SJSA1 (cell line): ENCODE data around the gene CEP128. TPM values are rescaled to one million over a fixed set of nuclear protein-coding genes. Genes with fewer than 3 reads are reported as not detected.
"Not testable (repeated sequence)": the region's sequence is repeated elsewhere in the genome, so short reads cannot be mapped to it uniquely, and the experiment has no call there.

Experiments
- DNase-seq, 2 experiments: peaks; one replicate each; pipeline ENCODE4 v3.0.0-alpha.2; 2015 to 2020; ENCODE audit warnings: low spot score in 2 of 2, low read depth in 1 of 2
- H3K27ac ChIP-seq: fragments of 250-450 bp; sonication (Bioruptor Pico); 2 replicates; pipeline ENCODE4 v1.5.1; 2020; ENCODE audit warnings: mild to moderate bottlenecking, moderate library complexity
- H3K27me3 ChIP-seq: fragments of 250-450 bp; sonication (Bioruptor Pico); replicated peaks from 2 replicates; pipeline ENCODE4 v1.5.1; 2020; ENCODE audit warnings: mild to moderate bottlenecking, moderate library complexity
- H3K36me3 ChIP-seq: fragments of 250-450 bp; sonication (Bioruptor Pico); 2 replicates; pipeline ENCODE4 v1.5.1; 2020; ENCODE audit warnings: mild to moderate bottlenecking
- H3K4me1 ChIP-seq: fragments of 250-450 bp; sonication (Bioruptor Pico); replicated peaks from 2 replicates; pipeline ENCODE4 v1.6.1; 2021; ENCODE audit warnings: mild to moderate bottlenecking
- H3K4me3 ChIP-seq: fragments of 250-450 bp; sonication (Bioruptor Pico); 2 replicates; pipeline ENCODE4 v1.5.1; 2020; ENCODE audit warnings: mild to moderate bottlenecking
- H3K9me3 ChIP-seq: fragments of 250-450 bp; sonication (Bioruptor Pico); replicated peaks from 2 replicates; pipeline ENCODE4 v1.5.1; 2020; ENCODE audit warnings: mild to moderate bottlenecking
- total RNA-seq: library from RNA; depleted of rRNA; stranded (reverse); fragments of >200 nt; shearing (Covaris generic); gene quantifications from 2 replicates; pipeline ENCODE4 v1.2.3, GENCODE V29; 2014

The CEP128 gene
- total RNA-seq, 1 experiment from 2014 or later, result 5.2 TPM

DNA sequence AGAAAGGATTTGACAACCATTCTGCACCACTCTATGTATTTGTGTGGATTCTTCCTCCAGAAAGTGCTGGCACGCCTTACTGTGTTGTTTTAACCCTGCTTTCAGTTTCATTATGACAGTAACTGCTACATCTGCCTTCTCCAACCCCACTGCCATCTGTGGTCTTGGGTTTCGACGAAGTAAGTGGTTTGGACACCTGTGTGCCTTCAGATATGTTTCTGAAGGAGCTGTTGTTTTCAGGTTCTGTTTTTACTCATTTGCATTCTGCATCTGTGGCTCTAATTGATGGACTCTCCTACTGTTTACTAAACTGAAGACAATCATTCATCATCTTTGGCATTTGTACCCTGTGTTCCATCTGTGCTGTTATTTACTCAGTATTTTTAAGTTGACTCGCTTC is 18.0 kb upstream of the CEP128 start:
- Histone ChIP-seq H3K9me3 (no peaks in the 10 kb centered on the region), H3K27me3 (no peaks in the 10 kb centered on the region; the same call in 1 of the 2 replicates), H3K27ac (no peak overlapping the region), H3K36me3 (no peaks in the 10 kb centered on the region), H3K4me1 (0 out of 2 replicates have a peak, but pooled peaks cover 1% of the 10 kb centered on the region), H3K4me3 (no peak overlapping the region)
- no peak for DNase-seq

DNA sequence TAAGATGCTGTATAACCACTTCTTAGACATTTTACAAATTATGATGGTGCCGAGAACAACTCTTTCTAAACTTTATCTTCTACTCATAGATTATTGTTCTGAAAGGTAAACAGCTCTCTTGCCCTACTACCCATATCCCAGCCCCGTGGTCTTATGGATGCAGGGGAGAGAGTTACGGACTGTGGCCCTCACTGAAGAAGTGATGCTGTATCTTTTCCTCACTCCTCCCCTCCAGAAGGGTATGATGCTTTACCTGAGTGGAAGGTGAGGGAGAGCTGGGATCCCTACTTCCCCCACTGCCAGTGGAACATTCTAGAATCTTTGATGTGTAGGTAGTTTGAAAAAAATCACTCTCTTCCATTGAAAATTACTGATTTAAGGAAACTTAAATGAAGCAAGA is 17.4 kb upstream of the CEP128 start:
- Histone ChIP-seq H3K9me3 (no peaks in the 10 kb centered on the region), H3K4me3 (no peak overlapping the region), H3K27me3 (no peaks in the 10 kb centered on the region; the same call in 1 of the 2 replicates), H3K27ac (no peak overlapping the region), H3K36me3 (no peaks in the 10 kb centered on the region), H3K4me1 (0 out of 2 replicates have a peak, but pooled peaks cover 3% of the 10 kb centered on the region)
- no peak for DNase-seq

DNA sequence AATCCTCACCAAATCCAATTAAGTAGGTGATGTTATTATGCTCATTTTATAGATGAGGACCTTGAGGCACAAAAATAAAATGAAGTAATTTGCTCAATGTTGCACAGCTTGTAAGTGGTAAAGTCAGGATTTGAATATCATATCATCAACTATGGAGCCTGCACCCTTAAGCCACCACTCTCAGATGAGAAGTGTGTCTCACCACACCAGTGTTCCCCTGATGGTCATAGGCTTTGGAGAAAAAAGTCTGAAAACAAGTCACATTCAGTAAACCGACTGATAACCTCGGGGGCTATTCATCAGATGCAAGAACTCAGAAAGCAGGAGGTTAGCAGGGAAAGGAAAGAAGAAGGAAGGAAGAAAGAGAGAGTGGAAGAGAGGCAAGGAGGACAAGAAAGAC is 16.7 kb upstream of the CEP128 start:
- no peaks in the 10 kb centered on the region for H3K9me3 ChIP-seq
- DNase-seq, result no peak
- no peaks in the 10 kb centered on the region; the same call in 1 of the 2 replicates for H3K27me3 ChIP-seq
- no peaks in the 10 kb centered on the region for H3K36me3 ChIP-seq
- no peak overlapping the region for H3K27ac ChIP-seq
- no peak overlapping the region for H3K4me3 ChIP-seq
- H3K4me1 ChIP-seq, result 0 out of 2 replicates have a peak, but pooled peaks cover 3% of the 10 kb centered on the region

DNA sequence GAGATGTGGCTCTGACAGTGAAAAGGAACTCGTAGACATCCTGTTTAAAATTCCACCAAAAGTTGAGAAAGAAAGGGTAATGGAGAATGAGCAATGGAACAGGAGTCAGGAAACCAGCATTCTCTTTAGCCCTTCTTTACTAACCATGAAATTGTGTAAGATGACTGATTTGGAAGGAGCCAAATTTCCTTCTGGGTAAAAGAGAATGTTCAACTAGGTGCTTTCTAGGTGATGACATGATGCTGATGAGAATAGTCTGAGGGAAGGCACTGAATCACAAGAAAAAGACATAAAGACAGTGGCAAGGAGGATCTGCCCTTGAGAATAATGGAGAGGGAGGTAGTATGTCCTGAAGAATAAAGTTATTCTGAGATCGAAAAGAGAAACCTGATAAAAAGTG is 16.1 kb upstream of the CEP128 start:
- H3K27me3 ChIP-seq, result no peaks in the 10 kb centered on the region; the same call in 1 of the 2 replicates
- H3K4me3 ChIP-seq, result no peak overlapping the region
- no peaks in the 10 kb centered on the region for H3K36me3 ChIP-seq
- 0 out of 2 replicates have a peak, but pooled peaks cover 3% of the 10 kb centered on the region for H3K4me1 ChIP-seq
- H3K27ac ChIP-seq, result no peak overlapping the region
- DNase-seq, result no peak
- H3K9me3 ChIP-seq, result no peaks in the 10 kb centered on the region

DNA sequence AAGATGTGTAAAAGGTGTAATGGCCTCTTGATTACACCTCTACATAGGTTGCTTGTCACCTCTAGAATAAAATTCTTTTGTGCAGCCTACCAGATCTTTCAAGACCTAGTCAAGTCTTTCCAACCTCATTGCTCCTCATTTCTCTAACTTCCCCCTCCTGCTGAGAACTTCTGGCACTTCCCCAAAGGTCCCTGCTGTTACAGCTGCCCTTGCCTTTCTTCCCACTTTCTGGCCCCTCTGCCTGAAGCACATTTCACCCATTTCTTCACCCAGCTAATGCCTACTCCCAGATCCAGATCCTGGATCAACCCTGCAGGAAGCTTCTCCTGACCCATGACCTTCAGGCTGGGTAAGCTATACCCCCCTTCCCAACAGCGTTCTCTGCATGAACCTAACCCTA is 15.4 kb upstream of the CEP128 start:
- 0 out of 2 replicates have a peak, but pooled peaks cover 3% of the 10 kb centered on the region for H3K4me1 ChIP-seq
- H3K4me3 ChIP-seq, result no peak overlapping the region
- H3K36me3 ChIP-seq, result no peaks in the 10 kb centered on the region
- DNase-seq, result no peak
- no peak overlapping the region for H3K27ac ChIP-seq
- H3K9me3 ChIP-seq, result no peaks in the 10 kb centered on the region
- no peaks in the 10 kb centered on the region; the same call in 1 of the 2 replicates for H3K27me3 ChIP-seq

DNA sequence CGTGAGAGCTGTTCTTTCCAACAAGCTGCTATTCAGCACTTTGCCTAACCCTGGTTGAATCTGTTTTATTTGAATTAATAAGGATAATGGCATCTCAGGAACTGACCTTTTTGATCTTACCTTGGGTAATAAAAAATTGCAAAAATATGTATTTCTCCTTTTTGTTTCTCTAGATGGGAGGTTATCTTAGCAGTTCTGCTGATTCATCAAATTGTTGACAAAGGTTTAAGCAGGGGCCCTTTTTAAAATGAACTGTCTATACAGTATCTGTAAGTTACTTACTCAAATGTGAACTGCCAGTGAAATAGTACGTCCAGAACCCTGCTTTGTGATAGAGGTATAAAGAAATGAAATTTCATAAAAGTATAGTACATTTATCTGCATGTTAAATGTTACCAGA is 14.6 kb upstream of the CEP128 start:
- no peak overlapping the region for H3K4me3 ChIP-seq
- H3K27me3 ChIP-seq, result no peaks in the 10 kb centered on the region; the same call in 1 of the 2 replicates
- no peak for DNase-seq
- 0 out of 2 replicates have a peak, but pooled peaks cover 3% of the 10 kb centered on the region for H3K4me1 ChIP-seq
- no peaks in the 10 kb centered on the region for H3K36me3 ChIP-seq
- H3K9me3 ChIP-seq, result no peaks in the 10 kb centered on the region
- no peak overlapping the region for H3K27ac ChIP-seq

DNA sequence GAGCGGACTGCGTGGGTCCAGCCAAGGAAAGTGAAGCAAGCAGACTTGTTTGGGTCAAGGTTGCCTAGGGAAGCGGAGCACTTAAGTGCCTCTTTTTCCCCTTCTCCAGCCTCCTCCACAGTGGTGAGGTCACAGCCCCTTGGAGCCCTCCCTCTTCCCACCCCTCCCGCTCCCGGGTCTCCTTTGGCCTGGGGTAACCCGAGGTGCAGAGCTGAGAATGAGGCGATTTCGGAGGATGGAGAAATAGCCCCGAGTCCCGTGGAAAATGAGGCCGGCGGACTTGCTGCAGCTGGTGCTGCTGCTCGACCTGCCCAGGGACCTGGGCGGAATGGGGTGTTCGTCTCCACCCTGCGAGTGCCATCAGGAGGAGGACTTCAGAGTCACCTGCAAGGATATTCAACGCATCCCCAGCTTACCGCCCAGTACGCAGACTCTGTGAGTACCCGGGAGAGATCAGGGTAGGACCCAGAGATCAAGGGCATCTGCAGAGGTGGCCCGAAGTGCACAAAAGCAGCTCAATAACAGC is 13.9 kb upstream of the CEP128 start, which contains the start of gene TSHR:
Gene TSHR, plus strand, starts transcription at position 206 of the 526 bp plus-strand sequence. Its CDS starts 60 bp downstream, at position 266.
- no peak within 1 kb of the TSS for H3K27ac ChIP-seq
- no peaks in the 10 kb centered on the region; the same call in 1 of the 2 replicates for H3K27me3 ChIP-seq
- 0 out of 2 replicates have a peak, but pooled peaks cover 3% of the 10 kb centered on the region for H3K4me1 ChIP-seq
- no peak for DNase-seq
- no peaks in the 10 kb centered on the region for H3K9me3 ChIP-seq
- H3K36me3 ChIP-seq, result no peaks in the 10 kb centered on the region
- H3K4me3 ChIP-seq, result peak within 1 kb of the TSS; percentile 30

DNA sequence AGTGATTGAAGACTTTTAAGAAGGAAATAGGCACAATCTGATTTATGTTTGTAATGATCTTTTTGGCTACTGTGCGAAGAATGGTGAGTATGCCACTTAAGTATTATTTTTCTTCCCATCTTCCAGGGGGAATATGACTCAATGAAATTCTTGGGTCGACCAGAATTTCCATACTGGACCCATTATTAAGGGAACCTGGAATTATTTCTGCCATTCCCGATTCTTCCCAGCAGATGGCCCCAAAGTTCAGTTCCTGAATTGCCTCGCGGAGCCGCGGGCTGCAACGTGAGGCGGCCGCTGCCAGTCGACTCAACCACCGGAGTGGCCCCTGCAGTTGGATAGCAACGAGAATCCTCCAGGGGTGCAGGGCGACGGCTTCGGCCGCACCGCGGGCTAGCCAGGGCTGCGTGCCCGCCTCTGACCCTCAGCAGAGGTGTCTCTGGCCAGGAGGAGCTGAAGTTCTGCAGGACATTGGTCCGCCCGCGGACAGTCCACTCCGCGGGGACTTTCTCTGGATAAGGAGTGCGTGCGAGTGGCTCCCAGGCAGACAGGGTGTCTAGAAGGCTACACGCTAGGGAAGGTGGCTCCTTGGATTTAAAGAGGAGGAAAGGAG is 13.3 kb upstream of the CEP128 start:
- Histone ChIP-seq H3K4me1 (0 out of 2 replicates have a peak, but pooled peaks cover 3% of the 10 kb centered on the region), H3K27me3 (no peaks in the 10 kb centered on the region; the same call in 1 of the 2 replicates), H3K36me3 (no peaks in the 10 kb centered on the region), H3K9me3 (no peaks in the 10 kb centered on the region), H3K27ac (no peak overlapping the region), H3K4me3 (peak overlapping the region; percentile 30)
- DNase-seq, result peak; percentile 48 to 68

DNA sequence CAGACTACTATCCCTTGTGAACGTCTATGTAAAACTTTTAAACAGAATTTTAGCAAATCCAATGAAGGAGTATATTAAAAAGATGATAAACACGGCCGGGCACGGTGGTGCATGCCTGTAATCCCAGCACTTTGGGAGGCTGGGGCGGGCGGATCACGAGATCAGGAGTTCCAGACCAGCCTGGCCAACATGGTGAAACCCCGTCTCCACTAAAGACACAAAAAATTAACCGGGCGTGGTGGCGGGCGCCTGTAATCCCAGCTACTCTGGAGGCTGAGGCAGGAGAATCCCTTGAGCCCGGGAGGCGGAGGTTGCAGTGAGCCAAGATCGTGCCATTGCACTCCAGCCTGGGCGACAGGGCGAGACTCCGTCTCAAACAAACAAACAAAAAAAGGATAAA is 11.7 kb upstream of the CEP128 start:
- not testable (repeated sequence) for H3K36me3 ChIP-seq, H3K4me3 ChIP-seq, DNase-seq, H3K9me3 ChIP-seq, H3K27ac ChIP-seq, H3K4me1 ChIP-seq, H3K27me3 ChIP-seq

DNA sequence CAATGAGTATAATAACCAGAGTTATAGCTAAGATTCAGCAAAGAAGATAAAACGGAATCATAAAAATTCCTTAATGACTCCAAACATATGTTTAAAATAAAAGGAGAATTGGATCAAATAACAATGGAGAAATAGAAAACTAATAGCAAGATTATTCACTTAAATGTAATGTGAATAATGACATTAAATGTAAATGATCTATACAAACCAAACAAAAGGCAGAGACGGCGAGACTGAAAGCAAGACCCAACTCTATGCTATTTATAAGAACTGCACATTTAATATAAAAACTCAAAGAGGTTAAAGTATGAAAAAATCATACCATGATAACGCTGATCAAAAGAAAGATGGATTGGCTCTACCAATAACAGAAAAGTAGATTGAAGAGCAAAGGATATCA is 10.0 kb upstream of the CEP128 start:
- no peaks in the 10 kb centered on the region; the same call in 1 of the 2 replicates for H3K27me3 ChIP-seq
- no peak overlapping the region for H3K4me3 ChIP-seq
- no peaks in the 10 kb centered on the region for H3K9me3 ChIP-seq
- H3K27ac ChIP-seq, result no peak overlapping the region
- H3K36me3 ChIP-seq, result no peaks in the 10 kb centered on the region
- 0 out of 2 replicates have a peak, but pooled peaks cover 3% of the 10 kb centered on the region for H3K4me1 ChIP-seq
- no peak for DNase-seq

DNA sequence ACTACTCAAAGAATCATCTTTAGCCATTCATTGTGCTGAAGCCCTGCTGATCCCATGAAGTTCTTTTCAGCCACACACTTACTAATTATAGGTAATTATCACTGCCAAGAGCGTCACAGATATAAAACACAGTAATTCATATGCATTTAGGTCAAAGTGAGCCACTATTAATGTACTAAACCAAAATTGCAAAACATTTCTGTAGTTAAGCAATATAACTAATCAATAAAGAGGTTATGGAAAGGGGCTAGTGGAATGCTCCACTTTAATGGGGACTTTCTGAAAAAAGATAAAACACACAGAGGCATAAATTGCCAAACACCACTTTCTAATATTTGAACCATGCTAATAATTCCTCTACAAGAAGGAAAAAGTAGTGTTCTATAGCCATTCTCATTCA is 6.8 kb upstream of the CEP128 start:
- H3K4me1 ChIP-seq, result peaks cover under 1% of the 10 kb centered on the region; the same call in 1 of the 2 replicates
- H3K9me3 ChIP-seq, result no peaks in the 10 kb centered on the region
- H3K36me3 ChIP-seq, result no peaks in the 10 kb centered on the region
- no peak for DNase-seq
- H3K4me3 ChIP-seq, result no peak overlapping the region
- no peaks in the 10 kb centered on the region for H3K27me3 ChIP-seq
- no peak overlapping the region for H3K27ac ChIP-seq

DNA sequence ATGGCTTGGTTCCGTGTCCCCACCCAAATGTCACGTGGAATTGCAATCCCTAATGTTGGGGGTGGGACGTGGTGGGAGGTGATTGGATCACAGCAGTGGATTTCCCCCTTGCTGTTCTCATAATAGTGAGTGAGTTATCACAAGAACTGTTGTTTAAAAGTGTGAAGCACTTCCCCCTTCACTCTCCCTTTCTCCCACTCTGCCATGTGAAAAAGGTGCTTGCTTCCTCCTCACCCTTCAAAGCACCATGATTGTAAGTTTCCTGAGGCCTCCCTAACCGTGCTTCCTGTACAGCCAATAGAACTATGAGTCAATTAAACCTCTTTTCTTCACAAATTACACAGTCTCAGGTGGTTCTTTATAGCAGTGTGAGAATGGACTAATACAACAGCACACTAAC is 5.3 kb upstream of the CEP128 start:
- H3K36me3 ChIP-seq, result no peaks in the 10 kb centered on the region
- no peak overlapping the region for H3K27ac ChIP-seq
- H3K27me3 ChIP-seq, result no peaks in the 10 kb centered on the region
- peaks cover 16% of the 10 kb centered on the region for H3K4me1 ChIP-seq
- no peaks in the 10 kb centered on the region for H3K9me3 ChIP-seq
- DNase-seq, result no peak
- H3K4me3 ChIP-seq, result no peak overlapping the region

DNA sequence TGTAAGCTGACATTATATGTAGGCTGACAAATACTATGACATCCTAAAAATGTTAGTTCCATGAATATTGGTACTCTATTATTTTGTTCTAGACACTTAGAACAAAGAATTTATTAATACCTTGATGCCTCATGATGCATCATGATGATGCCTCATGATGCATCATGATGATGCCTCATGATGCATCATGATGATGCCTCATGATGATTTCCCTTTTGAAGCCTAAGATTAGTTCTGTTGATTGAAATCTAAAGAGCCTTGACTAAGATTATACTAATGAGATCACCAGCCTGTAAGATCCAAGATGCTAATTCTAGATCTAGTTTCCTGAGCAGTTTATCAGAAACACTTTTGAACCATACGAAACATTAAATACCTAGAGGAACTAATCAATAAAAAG is 4.6 kb upstream of the CEP128 start:
- Histone ChIP-seq H3K36me3 (no peaks in the 10 kb centered on the region), H3K4me1 (peaks cover 16% of the 10 kb centered on the region), H3K27me3 (no peaks in the 10 kb centered on the region), H3K9me3 (no peaks in the 10 kb centered on the region), H3K4me3 (no peak overlapping the region), H3K27ac (no peak overlapping the region)
- no peak for DNase-seq

DNA sequence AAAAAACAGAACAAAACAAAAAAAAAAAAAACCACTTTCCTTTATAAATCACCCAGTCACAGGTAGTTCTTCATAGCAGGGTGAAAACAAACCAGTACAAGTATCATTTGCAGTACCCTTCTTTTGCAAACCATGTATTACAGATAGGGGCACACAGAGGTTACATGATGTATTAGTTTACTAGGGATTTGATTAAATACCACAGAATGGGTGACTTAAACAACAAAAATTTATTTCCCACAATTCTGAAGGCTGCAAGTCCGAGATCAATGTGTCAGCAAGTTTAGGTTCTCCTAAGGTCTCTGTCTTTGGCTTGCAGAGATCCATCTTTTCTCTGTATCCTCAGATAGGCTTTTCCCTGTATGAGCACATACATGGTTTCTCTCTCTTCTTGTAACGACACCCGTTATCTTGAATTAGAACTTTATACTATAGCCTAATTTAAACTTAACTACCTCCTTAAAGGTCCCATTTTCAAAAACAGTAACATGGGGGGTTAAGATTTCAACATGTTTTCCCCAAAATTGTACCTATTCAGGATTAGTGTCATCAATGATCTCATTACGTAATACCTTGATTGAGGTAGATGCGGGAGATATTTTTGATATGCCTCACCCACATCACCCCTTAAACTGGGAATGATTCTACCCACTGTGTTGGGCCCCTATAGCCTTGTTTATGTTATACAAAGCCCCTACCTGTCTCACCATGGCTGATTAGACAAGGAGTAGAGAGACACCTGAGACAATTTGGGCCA is 3.5 kb upstream of the CEP128 start:
- no peaks in the 10 kb centered on the region for H3K36me3 ChIP-seq
- DNase-seq, result no peak
- no peaks in the 10 kb centered on the region for H3K27me3 ChIP-seq

More for the DNA sequence above, 3.5 kb upstream of the CEP128 start:
- Histone ChIP-seq H3K4me3 (no peak overlapping the region), H3K9me3 (no peaks in the 10 kb centered on the region), H3K4me1 (peaks cover 16% of the 10 kb centered on the region), H3K27ac (no peak overlapping the region)
